GM21825 (cell line): ENCODE measurements around the gene BRCA1.
"Not testable (repeated sequence)": the region's sequence is repeated elsewhere in the genome, so short reads cannot be mapped to it uniquely, and the experiment has no call there.

Experiments used
- ATAC-seq: cut with Tn5 transposase; IDR thresholded peaks from one replicate; pipeline ENCODE4 v1.9.1; 2021; ENCODE audit warnings: mild to moderate bottlenecking, moderate library complexity; ENCODE audit not compliant: unreplicated experiment

BRCA1 gene

DNA sequence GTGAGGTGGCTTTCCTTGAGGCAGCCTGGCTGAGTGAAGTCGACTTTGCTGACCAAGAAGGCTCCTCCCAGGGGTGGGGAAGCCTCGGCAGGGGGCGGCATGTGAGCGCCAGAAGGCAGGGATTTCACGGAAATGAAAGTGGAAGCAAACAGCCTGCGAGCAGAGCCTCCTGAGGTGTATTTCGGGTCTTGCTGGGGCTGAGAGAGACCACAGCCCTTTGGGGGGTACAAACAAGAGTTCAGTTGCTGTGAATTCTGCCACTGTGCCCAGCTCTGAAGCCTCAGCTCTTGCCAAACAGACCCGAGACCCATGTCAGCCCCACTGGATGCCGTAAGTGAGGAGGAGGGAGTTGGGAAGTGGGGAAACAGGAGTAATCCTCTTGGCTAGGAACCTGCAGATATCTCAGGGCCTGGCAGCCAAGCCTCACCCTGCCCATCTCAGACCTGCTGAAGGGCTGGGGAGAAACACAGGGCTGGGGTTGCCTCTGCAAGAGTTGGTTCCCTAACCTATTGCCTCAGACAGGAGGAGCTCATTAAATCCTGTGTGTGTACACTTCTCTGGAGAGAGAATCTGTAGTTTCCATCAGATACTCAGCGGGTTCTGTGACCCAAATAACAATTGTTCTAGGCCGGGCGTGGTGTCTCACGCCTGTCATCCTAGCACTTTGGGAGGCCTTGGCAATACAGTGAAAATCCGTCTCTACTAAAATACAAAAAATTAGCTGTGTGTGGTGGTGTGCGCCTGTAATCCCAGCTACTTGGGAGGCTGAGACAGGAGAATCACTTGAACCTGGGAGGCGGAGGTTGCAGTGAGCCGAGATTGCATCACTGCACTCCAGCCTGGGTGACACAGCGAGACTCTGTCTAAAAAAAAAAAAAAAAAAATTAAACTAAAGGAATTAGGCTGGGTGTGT is 118.3 kb downstream of the BRCA1 start, which contains the start of gene IFI35:
IFI35 (plus strand) TSS at position 146 of the 913 bp plus-strand sequence; CDS start at position 310, 164 bp downstream.
- ATAC-seq = peak; percentile 85

DNA sequence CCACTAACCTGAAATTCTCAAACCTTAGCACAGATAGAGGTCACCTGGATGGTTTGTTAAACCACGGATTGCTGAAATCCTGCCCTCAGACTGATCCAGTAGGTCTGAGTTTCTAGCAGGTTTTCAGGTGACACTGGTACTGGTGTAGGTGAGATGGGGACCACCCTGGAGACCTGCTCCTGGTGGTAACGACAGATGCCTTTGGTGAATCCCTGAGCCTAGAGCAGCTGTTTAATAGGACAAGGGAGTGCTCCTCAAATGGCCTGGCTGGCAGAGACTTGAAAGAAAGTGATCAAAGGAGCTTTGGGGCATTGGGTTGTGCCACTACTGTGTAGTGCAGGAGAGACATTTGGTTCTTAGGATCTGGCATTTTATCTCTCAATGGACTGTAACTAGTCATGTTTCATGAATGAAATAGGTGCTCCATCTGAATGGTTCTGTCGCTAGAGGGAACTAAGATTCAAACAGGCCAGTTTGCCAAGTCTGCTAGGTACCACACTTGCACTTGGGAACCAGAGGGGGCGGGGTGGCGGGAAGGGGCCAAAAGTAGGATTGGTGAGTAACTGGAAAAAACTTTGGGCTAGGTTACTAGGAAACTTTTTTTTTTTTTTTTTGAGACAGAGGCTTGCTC is 121.5 kb downstream of the BRCA1 start:
- no peak for ATAC-seq

DNA sequence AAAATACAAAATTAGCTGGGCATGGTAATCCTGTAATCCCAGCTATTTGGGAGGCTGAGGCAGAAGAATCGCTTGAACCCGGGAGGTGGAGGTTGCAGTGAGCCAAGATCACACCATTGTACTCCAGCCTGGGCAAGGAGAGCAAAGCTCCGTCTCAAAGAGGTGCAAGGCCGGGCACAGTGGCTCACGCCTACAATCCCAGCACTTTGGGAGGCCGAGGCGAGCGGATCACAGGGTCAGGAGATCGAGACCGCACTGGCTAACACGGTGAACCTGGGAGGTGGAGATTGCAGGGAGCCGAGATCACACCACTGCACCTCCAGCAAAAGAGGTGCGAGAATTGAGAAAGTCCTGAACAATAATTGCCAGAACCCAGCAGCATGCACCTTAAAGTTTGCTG is 124.3 kb downstream of the BRCA1 start:
- ATAC-seq = not testable (repeated sequence)

DNA sequence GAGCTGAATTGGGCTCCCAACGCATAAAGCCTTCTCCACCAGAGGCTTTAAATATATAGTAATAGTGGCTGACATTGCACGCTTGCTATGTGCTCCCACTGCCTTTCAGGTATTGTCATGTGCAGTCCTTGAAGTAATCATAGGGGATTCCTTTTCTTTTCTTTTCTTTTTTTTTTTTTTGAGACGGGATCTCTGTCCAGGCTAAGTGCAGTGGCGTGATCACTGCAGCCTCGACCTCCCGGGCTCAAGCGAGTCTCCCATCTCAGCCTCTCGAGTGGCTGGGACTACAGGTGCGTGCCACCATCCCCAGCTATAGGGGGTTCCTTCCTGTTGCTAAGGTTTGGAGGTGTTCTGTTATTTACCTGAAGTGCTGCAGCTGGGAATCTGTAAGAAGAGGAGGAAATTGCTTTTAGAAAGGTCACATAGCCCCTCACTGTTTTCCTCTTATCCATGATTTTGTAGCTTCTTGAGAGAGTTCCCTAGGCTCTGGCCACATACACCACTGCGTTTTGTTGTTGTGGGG is 126.1 kb downstream of the BRCA1 start:
- ATAC-seq = no peak

DNA sequence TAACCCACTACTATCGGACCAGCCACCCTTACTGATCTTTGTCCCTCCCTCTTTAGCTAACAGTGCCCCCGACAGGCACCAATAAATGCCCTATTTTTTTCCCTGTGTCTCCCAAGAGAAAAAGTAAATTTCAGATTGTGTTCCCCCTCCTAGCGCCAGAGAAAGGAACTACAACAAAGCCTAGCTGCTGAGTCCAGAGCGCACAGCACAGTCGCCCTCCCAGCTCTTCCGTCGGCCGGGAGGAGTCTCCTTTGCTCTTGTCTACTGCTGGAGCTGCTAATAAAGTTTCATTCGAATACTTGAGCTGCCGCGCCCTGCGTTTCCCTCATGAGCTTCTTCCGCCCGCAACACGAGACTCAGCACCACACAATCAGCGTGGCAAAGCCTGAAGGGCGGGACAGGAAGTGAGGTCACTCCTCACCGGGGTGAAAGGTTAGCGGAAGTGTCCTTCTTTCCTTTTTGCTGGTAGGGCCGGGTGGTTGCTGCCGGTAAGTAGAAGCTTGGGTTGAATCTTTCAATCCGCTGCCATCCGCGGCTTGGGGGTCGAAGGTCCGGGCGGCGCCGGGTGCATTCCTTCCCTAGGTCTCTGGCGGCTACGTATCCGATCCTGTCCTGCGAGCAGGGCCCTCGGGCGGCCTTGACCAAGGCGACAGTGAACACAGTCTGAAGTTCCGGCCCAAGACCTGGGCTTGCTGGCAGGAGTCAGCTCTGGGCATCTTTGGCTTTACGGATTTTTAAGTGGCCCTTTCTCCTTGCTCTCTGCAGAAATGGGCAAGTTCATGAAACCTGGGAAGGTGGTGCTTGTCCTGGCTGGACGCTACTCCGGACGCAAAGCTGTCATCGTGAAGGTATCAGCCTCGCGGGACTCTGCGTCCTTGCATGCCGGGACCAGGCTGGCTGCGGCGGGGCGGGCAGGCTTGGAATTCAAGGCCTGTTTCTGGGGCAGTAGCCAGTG is 126.9 kb downstream of the BRCA1 start, which contains the start of gene RPL27:
RPL27 (plus strand) TSS at position 436 of the 955 bp plus-strand sequence; CDS start at position 768, 332 bp downstream.
- ATAC-seq = peak; percentile 89

- no peak for ATAC-seq
These were observed 127.7 kb downstream of the BRCA1 start for GRCh38 chr17:42997390-42997983.
